ENCODE data around the gene SLIT3.

- TF ChIP-seq, protein P1, sequence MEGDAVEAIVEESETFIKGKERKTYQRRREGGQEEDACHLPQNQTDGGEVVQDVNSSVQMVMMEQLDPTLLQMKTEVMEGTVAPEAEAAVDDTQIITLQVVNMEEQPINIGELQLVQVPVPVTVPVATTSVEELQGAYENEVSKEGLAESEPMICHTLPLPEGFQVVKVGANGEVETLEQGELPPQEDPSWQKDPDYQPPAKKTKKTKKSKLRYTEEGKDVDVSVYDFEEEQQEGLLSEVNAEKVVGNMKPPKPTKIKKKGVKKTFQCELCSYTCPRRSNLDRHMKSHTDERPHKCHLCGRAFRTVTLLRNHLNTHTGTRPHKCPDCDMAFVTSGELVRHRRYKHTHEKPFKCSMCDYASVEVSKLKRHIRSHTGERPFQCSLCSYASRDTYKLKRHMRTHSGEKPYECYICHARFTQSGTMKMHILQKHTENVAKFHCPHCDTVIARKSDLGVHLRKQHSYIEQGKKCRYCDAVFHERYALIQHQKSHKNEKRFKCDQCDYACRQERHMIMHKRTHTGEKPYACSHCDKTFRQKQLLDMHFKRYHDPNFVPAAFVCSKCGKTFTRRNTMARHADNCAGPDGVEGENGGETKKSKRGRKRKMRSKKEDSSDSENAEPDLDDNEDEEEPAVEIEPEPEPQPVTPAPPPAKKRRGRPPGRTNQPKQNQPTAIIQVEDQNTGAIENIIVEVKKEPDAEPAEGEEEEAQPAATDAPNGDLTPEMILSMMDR (IDR thresholded peaks at IDR 0.05; ENCODE audit: low read depth, low read length): no peak
- TF ChIP-seq MYC (IDR thresholded peaks at IDR 0.05; ENCODE audit: low read depth, low read length): no peak
These were observed 284.9 kb downstream of the SLIT3 start for GRCh38 chr5:169015991-169016390.

All from NB4 (cell line).